GM12878 (cell line): ENCODE results near the gene AP2B1. TPM values are rescaled to one million over a fixed set of nuclear protein-coding genes. Genes with fewer than 3 reads are reported as not detected.

Experiments
- ATAC-seq: fragments of 200-7000 bp; cut with Tn5 transposase; 3 replicates; pipeline ENCODE4 v1.9.1; 2020; ENCODE audit warnings: mild to moderate bottlenecking, moderate library complexity
- BruUV-seq: library from RNA; stranded (reverse); fragments of 400-500 nt; replicated peaks from 2 replicates; lab custom pipeline; 2021; lab: Mats Ljungman, UMichigan
- CTCF ChIA-PET: fragments of 300-600 bp; sonication (Branson Sonifier 250); formaldehyde crosslinking; extraction: SDS; loops from one replicate; lab custom pipeline; 2021; ENCODE audit warnings: inconsistent platforms; lab: Yijun Ruan, JAX
- POLR2A ChIA-PET: fragments of 350-600 bp; formaldehyde crosslinking; extraction: SDS; loops from one replicate; lab custom pipeline; 2021; ENCODE audit warnings: inconsistent platforms; lab: Charles Lee
- RAD21 ChIA-PET: fragments of 300-600 bp; sonication (Branson Sonifier 250); formaldehyde crosslinking; loops from one replicate; lab custom pipeline; 2023; ENCODE audit warnings: antibody characterized with exemption; ENCODE audit not compliant: unreplicated experiment; lab: Charles Lee
- SMC1A ChIA-PET: fragments of 300-600 bp; sonication (Branson Sonifier 250); formaldehyde crosslinking; loops from one replicate; lab custom pipeline; 2023; ENCODE audit not compliant: unreplicated experiment, uncharacterized antibody; lab: Charles Lee
- DNase-seq: peaks from one replicate; pipeline ENCODE4 v3.0.0-alpha.2; 2011; ENCODE audit warnings: low read depth, low spot score
- FAIRE-seq: peaks from 3 replicates; lab custom pipeline; 2011; peaks lifted over from hg19 to GRCh38; lab: Jason Lieb, UNC
- H2AFZ ChIP-seq: 2 replicates; pipeline ENCODE4 v1.6.0; 2011; ENCODE audit warnings: low read depth, low read length, control low read depth; ENCODE audit not compliant: control insufficient read depth
- H3K27ac ChIP-seq: 2 replicates; pipeline ENCODE4 v1.5.1; 2011; ENCODE audit warnings: control low read depth; ENCODE audit not compliant: control insufficient read depth, insufficient read depth
- H3K27me3 ChIP-seq, 2 experiments: replicated peaks in 1 of 2; 2 replicates each; pipeline versions ENCODE4 v1.6.0 to v1.6.1; 2011; ENCODE audit warnings: low read length in 1 of 2; ENCODE audit not compliant: control insufficient read depth in 2 of 2, insufficient read depth in 2 of 2
- H3K36me3 ChIP-seq, 2 experiments: 2 replicates each; pipeline ENCODE4 v1.5.1; 2011; ENCODE audit warnings: low read length in 1 of 2; ENCODE audit not compliant: control insufficient read depth in 2 of 2, insufficient read depth in 2 of 2
- H3K4me1 ChIP-seq: 2 replicates; pipeline ENCODE4 v1.6.1; 2011; ENCODE audit warnings: mild to moderate bottlenecking, low read length, moderate library complexity, mixed read lengths; ENCODE audit not compliant: control insufficient read depth, insufficient read depth
- H3K4me2 ChIP-seq: 2 replicates; pipeline ENCODE4 v1.6.0; 2011; ENCODE audit warnings: control low read depth; ENCODE audit not compliant: control insufficient read depth, insufficient read depth
- H3K4me3 ChIP-seq: fragments of 200-600 bp; sonication (generic); 2 replicates; pipeline ENCODE4 v1.5.1; 2016
- H3K79me2 ChIP-seq: 2 replicates; pipeline ENCODE4 v1.6.0; 2011; ENCODE audit warnings: low read length; ENCODE audit not compliant: control insufficient read depth, insufficient read depth
- H3K9ac ChIP-seq: 2 replicates; pipeline ENCODE4 v1.8.0; 2011; ENCODE audit warnings: low read length, control low read depth, mixed read lengths; ENCODE audit not compliant: control insufficient read depth, insufficient read depth
- H3K9me3 ChIP-seq: replicated peaks from 3 replicates; pipeline ENCODE4 v1.5.1; 2011; ENCODE audit warnings: mild to moderate bottlenecking, low read length; ENCODE audit not compliant: control insufficient read depth, insufficient read depth
- H4K20me1 ChIP-seq: 2 replicates; pipeline ENCODE4 v1.6.0; 2011; ENCODE audit not compliant: control insufficient read depth, insufficient read depth
- ATF7 ChIP-seq: fragments of 450-650 bp; IDR thresholded peaks from 2 replicates; pipeline ENCODE4 v1.6.1; 2016; ENCODE audit warnings: low read depth, mild to moderate bottlenecking
- ELK1 ChIP-seq: IDR thresholded peaks from 2 replicates; pipeline ENCODE4 v1.6.1; 2012; ENCODE audit warnings: low read depth, low read length, improper control_type of control experiment
- HDAC2 ChIP-seq: fragments of 200-600 bp; sonication (generic); IDR thresholded peaks from 2 replicates; pipeline ENCODE4 v1.6.1; 2017
- MTA2 ChIP-seq: fragments of 450-650 bp; IDR thresholded peaks from 2 replicates; pipeline ENCODE4 v1.6.1; 2016; ENCODE audit warnings: low read depth, mild to moderate bottlenecking, moderate library complexity
- NFIC ChIP-seq: IDR thresholded peaks from 2 replicates; pipeline ENCODE4 v1.6.1; 2012; ENCODE audit warnings: low read depth, mild to moderate bottlenecking, inconsistent platforms, low read length, moderate library complexity
- PKNOX1 ChIP-seq: fragments of 450-650 bp; IDR thresholded peaks from 2 replicates; pipeline ENCODE4 v1.6.1; 2016; ENCODE audit warnings: mild to moderate bottlenecking
- SREBF1 ChIP-seq: IDR thresholded peaks from 2 replicates; pipeline ENCODE4 v1.6.1; 2012; ENCODE audit warnings: mild to moderate bottlenecking, low read length
- USF2 ChIP-seq: IDR thresholded peaks from 2 replicates; pipeline ENCODE4 v1.6.1; 2011; ENCODE audit warnings: low read depth, low read length, improper control_type of control experiment, borderline replicate concordance
- whole genome bisulfite sequencing: methylation state at CpG from one replicate; pipeline ENCODE4 v1.1.6; 2016; ENCODE audit warnings: low lambda C conversion rate; ENCODE audit not compliant: insufficient replicate concordance, insufficient coverage; ENCODE audit errors: missing lambda C conversion rate; 5-methylcytosine and 5-hydroxymethylcytosine counted together
- in situ Hi-C: fragments of 300-500 bp; cut with MboI; formaldehyde crosslinking; loops from 9 replicates; pipeline ENCODE4 v1.14.3; 2018; ENCODE audit warnings: mixed read lengths
- intact Hi-C: fragments of 100-400 bp; cut with micrococcal nuclease; formaldehyde crosslinking; loops from one replicate; pipeline ENCODE4 v1.14.2; 2022; ENCODE audit not compliant: unreplicated experiment
- polyA plus RNA-seq, 11 experiments: library from polyadenylated mRNA; depleted of rRNA in 4 of 11; unstranded in 6 of 11; stranded (reverse) in 5 of 11; fragments of >200 nt; fragmentation: Nextera tagmentation in 4 of 11; fragmentation: Illumina TruSeq in 1 of 11; extraction: Ambion mirVana in 4 of 11; extraction: Trizol in 1 of 11; gene quantifications; 1 replicate in 1 of 11; 2 replicates in 10 of 11; pipeline versions ENCODE4 v1.2.1 to v1.2.3, GENCODE V29; 2011 to 2016; ENCODE audit warnings: inconsistent platforms in 2 of 11, missing spikeins in 2 of 11, low read depth in 1 of 11
- total RNA-seq, 4 experiments: library from RNA; depleted of rRNA in 3 of 4; stranded (reverse); fragments of >200 nt in 3 of 4; fragmentation: Illumina TruSeq in 1 of 4; extraction: Trizol in 1 of 4; gene quantifications; 2 replicates each; pipeline versions ENCODE4 v1.2.1 to v1.2.3, GENCODE V29; 2013 to 2021
- TF ChIP-seq, protein P1 (sequence below): IDR thresholded peaks from 2 replicates; pipeline ENCODE4 v1.6.1; 2011; ENCODE audit warnings: mild to moderate bottlenecking, low read depth, low read length, moderate library complexity; ENCODE audit not compliant: insufficient replicate concordance
- TF ChIP-seq, protein P2 (sequence below): fragments of 450-650 bp; IDR thresholded peaks from 2 replicates; pipeline ENCODE4 v1.6.1; 2017; ENCODE audit warnings: mild to moderate bottlenecking, low read depth, inconsistent platforms; ENCODE audit not compliant: poor library complexity, severe bottlenecking
- TF ChIP-seq, protein P3 (sequence below): IDR thresholded peaks from 2 replicates; pipeline ENCODE4 v1.6.1; 2012; ENCODE audit warnings: improper control_type of control experiment, low read depth, low read length; ENCODE audit not compliant: insufficient replicate concordance

AP2B1 gene
- total and polyA plus RNA-seq, 10 of the 15 experiments (the other 5 are each of a cell fraction or from before 2014, with no cell fraction given) = 18.6 to 112 (median 53.9) TPM

- no peak overlapping the region for H3K4me2 ChIP-seq
- in situ Hi-C loops (no loop called here), intact Hi-C loops (no loop called here)
- H4K20me1 ChIP-seq = no peaks in the 10 kb centered on the region
- ChIA-PET RAD21 (no interaction called here), CTCF (interaction anchor here (1.0 kb wide), 1 partner anchor 31 kb away, joined by 3 read pairs; no protein-coding TSS in a partner anchor), POLR2A (no interaction called here), SMC1A (no interaction called here)
- BruUV-seq = no TSS peak
- DNase-seq (no peak), FAIRE-seq (no peak), ATAC-seq (no peak)
- H3K27ac ChIP-seq = no peak overlapping the region
- 0% methylated on average over 1 of the region's 1 CpG for WGBS
- H3K9me3 ChIP-seq = no peaks in the 10 kb centered on the region
- no peak overlapping the region for H2AFZ ChIP-seq
- no peaks in the 10 kb centered on the region for H3K79me2 ChIP-seq
- no peaks in the 10 kb centered on the region; a peak in 1 of 4 replicates for H3K27me3 ChIP-seq
- H3K36me3 ChIP-seq = no peaks in the 10 kb centered on the region; a peak in 1 of 4 replicates
- no peak overlapping the region for H3K4me3 ChIP-seq
- no peak overlapping the region for H3K9ac ChIP-seq
- TF ChIP-seq USF2 (no peak), ATF7 (no peak), ELK1 (no peak), HDAC2 (no peak), SREBF1 (no peak), PKNOX1 (no peak), NFIC (no peak), MTA2 (no peak)
- TF ChIP-seq, protein P1, sequence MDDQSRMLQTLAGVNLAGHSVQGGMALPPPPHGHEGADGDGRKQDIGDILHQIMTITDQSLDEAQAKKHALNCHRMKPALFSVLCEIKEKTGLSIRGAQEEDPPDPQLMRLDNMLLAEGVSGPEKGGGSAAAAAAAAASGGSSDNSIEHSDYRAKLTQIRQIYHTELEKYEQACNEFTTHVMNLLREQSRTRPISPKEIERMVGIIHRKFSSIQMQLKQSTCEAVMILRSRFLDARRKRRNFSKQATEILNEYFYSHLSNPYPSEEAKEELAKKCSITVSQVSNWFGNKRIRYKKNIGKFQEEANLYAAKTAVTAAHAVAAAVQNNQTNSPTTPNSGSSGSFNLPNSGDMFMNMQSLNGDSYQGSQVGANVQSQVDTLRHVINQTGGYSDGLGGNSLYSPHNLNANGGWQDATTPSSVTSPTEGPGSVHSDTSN = no peak
- TF ChIP-seq, protein P2, sequence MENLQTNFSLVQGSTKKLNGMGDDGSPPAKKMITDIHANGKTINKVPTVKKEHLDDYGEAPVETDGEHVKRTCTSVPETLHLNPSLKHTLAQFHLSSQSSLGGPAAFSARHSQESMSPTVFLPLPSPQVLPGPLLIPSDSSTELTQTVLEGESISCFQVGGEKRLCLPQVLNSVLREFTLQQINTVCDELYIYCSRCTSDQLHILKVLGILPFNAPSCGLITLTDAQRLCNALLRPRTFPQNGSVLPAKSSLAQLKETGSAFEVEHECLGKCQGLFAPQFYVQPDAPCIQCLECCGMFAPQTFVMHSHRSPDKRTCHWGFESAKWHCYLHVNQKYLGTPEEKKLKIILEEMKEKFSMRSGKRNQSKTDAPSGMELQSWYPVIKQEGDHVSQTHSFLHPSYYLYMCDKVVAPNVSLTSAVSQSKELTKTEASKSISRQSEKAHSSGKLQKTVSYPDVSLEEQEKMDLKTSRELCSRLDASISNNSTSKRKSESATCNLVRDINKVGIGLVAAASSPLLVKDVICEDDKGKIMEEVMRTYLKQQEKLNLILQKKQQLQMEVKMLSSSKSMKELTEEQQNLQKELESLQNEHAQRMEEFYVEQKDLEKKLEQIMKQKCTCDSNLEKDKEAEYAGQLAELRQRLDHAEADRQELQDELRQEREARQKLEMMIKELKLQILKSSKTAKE = no peak
- TF ChIP-seq, protein P3, sequence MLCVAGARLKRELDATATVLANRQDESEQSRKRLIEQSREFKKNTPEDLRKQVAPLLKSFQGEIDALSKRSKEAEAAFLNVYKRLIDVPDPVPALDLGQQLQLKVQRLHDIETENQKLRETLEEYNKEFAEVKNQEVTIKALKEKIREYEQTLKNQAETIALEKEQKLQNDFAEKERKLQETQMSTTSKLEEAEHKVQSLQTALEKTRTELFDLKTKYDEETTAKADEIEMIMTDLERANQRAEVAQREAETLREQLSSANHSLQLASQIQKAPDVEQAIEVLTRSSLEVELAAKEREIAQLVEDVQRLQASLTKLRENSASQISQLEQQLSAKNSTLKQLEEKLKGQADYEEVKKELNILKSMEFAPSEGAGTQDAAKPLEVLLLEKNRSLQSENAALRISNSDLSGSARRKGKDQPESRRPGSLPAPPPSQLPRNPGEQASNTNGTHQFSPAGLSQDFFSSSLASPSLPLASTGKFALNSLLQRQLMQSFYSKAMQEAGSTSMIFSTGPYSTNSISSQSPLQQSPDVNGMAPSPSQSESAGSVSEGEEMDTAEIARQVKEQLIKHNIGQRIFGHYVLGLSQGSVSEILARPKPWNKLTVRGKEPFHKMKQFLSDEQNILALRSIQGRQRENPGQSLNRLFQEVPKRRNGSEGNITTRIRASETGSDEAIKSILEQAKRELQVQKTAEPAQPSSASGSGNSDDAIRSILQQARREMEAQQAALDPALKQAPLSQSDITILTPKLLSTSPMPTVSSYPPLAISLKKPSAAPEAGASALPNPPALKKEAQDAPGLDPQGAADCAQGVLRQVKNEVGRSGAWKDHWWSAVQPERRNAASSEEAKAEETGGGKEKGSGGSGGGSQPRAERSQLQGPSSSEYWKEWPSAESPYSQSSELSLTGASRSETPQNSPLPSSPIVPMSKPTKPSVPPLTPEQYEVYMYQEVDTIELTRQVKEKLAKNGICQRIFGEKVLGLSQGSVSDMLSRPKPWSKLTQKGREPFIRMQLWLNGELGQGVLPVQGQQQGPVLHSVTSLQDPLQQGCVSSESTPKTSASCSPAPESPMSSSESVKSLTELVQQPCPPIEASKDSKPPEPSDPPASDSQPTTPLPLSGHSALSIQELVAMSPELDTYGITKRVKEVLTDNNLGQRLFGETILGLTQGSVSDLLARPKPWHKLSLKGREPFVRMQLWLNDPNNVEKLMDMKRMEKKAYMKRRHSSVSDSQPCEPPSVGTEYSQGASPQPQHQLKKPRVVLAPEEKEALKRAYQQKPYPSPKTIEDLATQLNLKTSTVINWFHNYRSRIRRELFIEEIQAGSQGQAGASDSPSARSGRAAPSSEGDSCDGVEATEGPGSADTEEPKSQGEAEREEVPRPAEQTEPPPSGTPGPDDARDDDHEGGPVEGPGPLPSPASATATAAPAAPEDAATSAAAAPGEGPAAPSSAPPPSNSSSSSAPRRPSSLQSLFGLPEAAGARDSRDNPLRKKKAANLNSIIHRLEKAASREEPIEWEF = no peak
- H3K4me1 ChIP-seq = no peaks in the 10 kb centered on the region
Measured at GRCh38 chr17:35732806-35733136, 145.6 kb downstream of the AP2B1 start.
